Measurements from ENCODE around the gene WDR83.

The WDR83 gene

DNA sequence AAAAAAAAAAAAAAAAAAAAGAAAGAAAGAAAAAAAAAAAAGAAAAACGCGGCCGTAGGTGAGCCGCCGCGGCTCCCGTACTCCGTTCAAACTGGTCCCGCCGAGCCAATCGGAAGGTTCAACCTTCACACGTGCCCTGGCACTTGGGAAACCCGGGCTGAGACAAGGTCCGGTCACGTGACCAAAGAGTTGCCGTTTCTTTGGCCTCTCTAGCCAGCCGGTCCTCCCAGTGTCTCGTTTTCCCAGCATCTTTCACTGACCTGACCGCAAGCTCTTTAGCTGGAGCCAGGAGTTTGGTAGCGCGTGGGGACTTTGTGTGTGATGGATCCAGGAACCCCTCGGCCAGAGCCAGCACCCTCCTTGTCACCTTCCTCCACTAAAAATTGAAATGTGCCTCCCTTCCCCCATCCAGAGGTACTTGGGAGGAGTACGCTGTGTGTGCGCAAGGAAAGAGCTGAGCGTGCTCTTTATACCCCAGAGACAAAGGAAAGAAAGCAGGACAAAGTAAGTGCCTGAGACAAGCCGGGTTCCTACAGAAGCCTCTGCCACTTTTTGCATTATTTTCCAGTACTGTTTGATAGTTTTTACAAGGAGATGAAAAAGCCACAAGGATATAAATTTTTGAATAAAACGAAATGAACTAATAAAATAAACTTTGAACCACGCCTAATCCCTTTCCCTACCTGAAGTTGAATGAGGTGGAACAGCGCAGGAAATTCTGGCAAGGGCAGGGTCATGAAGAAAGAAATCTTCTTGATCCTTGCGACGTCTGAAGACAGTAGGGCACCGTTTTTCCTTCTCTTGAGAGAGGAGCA is 56.2 kb downstream of the WDR83 start (continued):
- TF ChIP-seq EGR2 (tag by site-specific recombination; IDR thresholded peaks at IDR 0.05; ENCODE audit: low read depth) (no peak), ZNF174 (tag by site-specific recombination; IDR thresholded peaks at IDR 0.05) (no peak), ZNF473 (tag by site-specific recombination; IDR thresholded peaks at IDR 0.05) (no peak), OVOL3 (tag by site-specific recombination; IDR thresholded peaks at IDR 0.05) (peak; percentile 65; the same call in 1 of the 2 replicates), TRIM28 (IDR thresholded peaks at IDR 0.05; ENCODE audit: borderline replicate concordance, low read length) (no peak), ZNF266 (tag by site-specific recombination; IDR thresholded peaks at IDR 0.05; ENCODE audit: low read depth) (no peak), MEIS1 (CRISPR knock-in tag; IDR thresholded peaks at IDR 0.05; ENCODE audit: borderline replicate concordance) (no peak), ZNF223 (tag by site-specific recombination; IDR thresholded peaks at IDR 0.05) (no peak), ZBTB1 (tag by site-specific recombination; IDR thresholded peaks at IDR 0.05) (0 out of 2 replicates have a peak, but pooled peaks have one; percentile 38), ZNF416 (tag by site-specific recombination; IDR thresholded peaks at IDR 0.05) (no peak; the same call in 1 of the 2 replicates), ZNF48 (tag by site-specific recombination; IDR thresholded peaks at IDR 0.05) (no peak), ZNF366 (tag by site-specific recombination; conservative IDR thresholded peaks at IDR 0.05) (peak; percentile 66), ZSCAN23 (tag by site-specific recombination; IDR thresholded peaks at IDR 0.05) (0 out of 2 replicates have a peak, but pooled peaks have one; percentile 32), KLF10 (tag by site-specific recombination; IDR thresholded peaks at IDR 0.05) (no peak), ZNF155 (tag by site-specific recombination; IDR thresholded peaks at IDR 0.05) (no peak), ZNF335 (tag by site-specific recombination; conservative IDR thresholded peaks at IDR 0.05) (peak; percentile 59), ZNF626 (tag by site-specific recombination; IDR thresholded peaks at IDR 0.05) (no peak), ZNF561 (tag by site-specific recombination; IDR thresholded peaks at IDR 0.05; ENCODE audit: borderline replicate concordance) (peak; percentile 51; the same call in 1 of the 2 replicates), BCL11A (tag by site-specific recombination; IDR thresholded peaks at IDR 0.05; ENCODE audit: low read depth) (no peak), ZNF660 (tag by site-specific recombination; IDR thresholded peaks at IDR 0.05) (0 out of 2 replicates have a peak, but pooled peaks have one; percentile 17)
- TF ChIP-seq, protein P1, sequence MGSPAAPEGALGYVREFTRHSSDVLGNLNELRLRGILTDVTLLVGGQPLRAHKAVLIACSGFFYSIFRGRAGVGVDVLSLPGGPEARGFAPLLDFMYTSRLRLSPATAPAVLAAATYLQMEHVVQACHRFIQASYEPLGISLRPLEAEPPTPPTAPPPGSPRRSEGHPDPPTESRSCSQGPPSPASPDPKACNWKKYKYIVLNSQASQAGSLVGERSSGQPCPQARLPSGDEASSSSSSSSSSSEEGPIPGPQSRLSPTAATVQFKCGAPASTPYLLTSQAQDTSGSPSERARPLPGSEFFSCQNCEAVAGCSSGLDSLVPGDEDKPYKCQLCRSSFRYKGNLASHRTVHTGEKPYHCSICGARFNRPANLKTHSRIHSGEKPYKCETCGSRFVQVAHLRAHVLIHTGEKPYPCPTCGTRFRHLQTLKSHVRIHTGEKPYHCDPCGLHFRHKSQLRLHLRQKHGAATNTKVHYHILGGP (tag by site-specific recombination; IDR thresholded peaks at IDR 0.05): no peak
- TF ChIP-seq, protein P2, sequence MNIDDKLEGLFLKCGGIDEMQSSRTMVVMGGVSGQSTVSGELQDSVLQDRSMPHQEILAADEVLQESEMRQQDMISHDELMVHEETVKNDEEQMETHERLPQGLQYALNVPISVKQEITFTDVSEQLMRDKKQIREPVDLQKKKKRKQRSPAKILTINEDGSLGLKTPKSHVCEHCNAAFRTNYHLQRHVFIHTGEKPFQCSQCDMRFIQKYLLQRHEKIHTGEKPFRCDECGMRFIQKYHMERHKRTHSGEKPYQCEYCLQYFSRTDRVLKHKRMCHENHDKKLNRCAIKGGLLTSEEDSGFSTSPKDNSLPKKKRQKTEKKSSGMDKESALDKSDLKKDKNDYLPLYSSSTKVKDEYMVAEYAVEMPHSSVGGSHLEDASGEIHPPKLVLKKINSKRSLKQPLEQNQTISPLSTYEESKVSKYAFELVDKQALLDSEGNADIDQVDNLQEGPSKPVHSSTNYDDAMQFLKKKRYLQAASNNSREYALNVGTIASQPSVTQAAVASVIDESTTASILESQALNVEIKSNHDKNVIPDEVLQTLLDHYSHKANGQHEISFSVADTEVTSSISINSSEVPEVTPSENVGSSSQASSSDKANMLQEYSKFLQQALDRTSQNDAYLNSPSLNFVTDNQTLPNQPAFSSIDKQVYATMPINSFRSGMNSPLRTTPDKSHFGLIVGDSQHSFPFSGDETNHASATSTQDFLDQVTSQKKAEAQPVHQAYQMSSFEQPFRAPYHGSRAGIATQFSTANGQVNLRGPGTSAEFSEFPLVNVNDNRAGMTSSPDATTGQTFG (tag by site-specific recombination; IDR thresholded peaks at IDR 0.05; ENCODE audit: borderline replicate concordance): no peak
- TF ChIP-seq, protein P3, sequence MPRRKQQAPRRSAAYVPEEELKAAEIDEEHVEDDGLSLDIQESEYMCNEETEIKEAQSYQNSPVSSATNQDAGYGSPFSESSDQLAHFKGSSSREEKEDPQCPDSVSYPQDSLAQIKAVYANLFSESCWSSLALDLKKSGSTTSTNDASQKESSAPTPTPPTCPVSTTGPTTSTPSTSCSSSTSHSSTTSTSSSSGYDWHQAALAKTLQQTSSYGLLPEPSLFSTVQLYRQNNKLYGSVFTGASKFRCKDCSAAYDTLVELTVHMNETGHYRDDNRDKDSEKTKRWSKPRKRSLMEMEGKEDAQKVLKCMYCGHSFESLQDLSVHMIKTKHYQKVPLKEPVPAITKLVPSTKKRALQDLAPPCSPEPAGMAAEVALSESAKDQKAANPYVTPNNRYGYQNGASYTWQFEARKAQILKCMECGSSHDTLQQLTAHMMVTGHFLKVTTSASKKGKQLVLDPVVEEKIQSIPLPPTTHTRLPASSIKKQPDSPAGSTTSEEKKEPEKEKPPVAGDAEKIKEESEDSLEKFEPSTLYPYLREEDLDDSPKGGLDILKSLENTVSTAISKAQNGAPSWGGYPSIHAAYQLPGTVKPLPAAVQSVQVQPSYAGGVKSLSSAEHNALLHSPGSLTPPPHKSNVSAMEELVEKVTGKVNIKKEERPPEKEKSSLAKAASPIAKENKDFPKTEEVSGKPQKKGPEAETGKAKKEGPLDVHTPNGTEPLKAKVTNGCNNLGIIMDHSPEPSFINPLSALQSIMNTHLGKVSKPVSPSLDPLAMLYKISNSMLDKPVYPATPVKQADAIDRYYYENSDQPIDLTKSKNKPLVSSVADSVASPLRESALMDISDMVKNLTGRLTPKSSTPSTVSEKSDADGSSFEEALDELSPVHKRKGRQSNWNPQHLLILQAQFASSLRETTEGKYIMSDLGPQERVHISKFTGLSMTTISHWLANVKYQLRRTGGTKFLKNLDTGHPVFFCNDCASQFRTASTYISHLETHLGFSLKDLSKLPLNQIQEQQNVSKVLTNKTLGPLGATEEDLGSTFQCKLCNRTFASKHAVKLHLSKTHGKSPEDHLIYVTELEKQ (tag by site-specific recombination; IDR thresholded peaks at IDR 0.05; ENCODE audit: borderline replicate concordance): peak; percentile 65; the same call in 1 of the 2 replicates
- TF ChIP-seq, protein P4, sequence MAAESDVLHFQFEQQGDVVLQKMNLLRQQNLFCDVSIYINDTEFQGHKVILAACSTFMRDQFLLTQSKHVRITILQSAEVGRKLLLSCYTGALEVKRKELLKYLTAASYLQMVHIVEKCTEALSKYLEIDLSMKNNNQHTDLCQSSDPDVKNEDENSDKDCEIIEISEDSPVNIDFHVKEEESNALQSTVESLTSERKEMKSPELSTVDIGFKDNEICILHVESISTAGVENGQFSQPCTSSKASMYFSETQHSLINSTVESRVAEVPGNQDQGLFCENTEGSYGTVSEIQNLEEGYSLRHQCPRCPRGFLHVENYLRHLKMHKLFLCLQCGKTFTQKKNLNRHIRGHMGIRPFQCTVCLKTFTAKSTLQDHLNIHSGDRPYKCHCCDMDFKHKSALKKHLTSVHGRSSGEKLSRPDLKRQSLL (tag by site-specific recombination; IDR thresholded peaks at IDR 0.05): peak; percentile 43; the same call in 1 of the 2 replicates
- TF ChIP-seq, protein P5, sequence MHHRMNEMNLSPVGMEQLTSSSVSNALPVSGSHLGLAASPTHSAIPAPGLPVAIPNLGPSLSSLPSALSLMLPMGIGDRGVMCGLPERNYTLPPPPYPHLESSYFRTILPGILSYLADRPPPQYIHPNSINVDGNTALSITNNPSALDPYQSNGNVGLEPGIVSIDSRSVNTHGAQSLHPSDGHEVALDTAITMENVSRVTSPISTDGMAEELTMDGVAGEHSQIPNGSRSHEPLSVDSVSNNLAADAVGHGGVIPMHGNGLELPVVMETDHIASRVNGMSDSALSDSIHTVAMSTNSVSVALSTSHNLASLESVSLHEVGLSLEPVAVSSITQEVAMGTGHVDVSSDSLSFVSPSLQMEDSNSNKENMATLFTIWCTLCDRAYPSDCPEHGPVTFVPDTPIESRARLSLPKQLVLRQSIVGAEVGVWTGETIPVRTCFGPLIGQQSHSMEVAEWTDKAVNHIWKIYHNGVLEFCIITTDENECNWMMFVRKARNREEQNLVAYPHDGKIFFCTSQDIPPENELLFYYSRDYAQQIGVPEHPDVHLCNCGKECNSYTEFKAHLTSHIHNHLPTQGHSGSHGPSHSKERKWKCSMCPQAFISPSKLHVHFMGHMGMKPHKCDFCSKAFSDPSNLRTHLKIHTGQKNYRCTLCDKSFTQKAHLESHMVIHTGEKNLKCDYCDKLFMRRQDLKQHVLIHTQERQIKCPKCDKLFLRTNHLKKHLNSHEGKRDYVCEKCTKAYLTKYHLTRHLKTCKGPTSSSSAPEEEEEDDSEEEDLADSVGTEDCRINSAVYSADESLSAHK (tag by site-specific recombination; IDR thresholded peaks at IDR 0.05): peak; percentile 47
- TF ChIP-seq, protein P6, sequence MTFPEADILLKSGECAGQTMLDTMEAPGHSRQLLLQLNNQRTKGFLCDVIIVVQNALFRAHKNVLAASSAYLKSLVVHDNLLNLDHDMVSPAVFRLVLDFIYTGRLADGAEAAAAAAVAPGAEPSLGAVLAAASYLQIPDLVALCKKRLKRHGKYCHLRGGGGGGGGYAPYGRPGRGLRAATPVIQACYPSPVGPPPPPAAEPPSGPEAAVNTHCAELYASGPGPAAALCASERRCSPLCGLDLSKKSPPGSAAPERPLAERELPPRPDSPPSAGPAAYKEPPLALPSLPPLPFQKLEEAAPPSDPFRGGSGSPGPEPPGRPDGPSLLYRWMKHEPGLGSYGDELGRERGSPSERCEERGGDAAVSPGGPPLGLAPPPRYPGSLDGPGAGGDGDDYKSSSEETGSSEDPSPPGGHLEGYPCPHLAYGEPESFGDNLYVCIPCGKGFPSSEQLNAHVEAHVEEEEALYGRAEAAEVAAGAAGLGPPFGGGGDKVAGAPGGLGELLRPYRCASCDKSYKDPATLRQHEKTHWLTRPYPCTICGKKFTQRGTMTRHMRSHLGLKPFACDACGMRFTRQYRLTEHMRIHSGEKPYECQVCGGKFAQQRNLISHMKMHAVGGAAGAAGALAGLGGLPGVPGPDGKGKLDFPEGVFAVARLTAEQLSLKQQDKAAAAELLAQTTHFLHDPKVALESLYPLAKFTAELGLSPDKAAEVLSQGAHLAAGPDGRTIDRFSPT (tag by site-specific recombination; IDR thresholded peaks at IDR 0.05): peak; percentile 57; the same call in 1 of the 2 replicates

All from HEK293 (cell line).